Esophagus squamous epithelium (tissue), 4 donors: ENCODE results near the gene LCE6A.

ENCODE experiments used
- CTCF ChIP-seq, 6 experiments: fragments of 450-650 bp in 4 of 6; fragments of 200-600 bp in 2 of 6; sonication (generic) in 2 of 6; IDR thresholded peaks; one replicate each; pipeline ENCODE4 v1.5.1; 2016 to 2019; ENCODE audit warnings: antibody characterized with exemption in 6 of 6, mild to moderate bottlenecking in 4 of 6, moderate library complexity in 4 of 6
- POLR2A ChIP-seq, 4 donors: fragments of 450-650 bp; IDR thresholded peaks; one replicate each; pipeline ENCODE4 v1.6.1; 2017; ENCODE audit warnings: antibody characterized with exemption in 4 of 4, mild to moderate bottlenecking in 4 of 4, moderate library complexity in 3 of 4

DNA sequence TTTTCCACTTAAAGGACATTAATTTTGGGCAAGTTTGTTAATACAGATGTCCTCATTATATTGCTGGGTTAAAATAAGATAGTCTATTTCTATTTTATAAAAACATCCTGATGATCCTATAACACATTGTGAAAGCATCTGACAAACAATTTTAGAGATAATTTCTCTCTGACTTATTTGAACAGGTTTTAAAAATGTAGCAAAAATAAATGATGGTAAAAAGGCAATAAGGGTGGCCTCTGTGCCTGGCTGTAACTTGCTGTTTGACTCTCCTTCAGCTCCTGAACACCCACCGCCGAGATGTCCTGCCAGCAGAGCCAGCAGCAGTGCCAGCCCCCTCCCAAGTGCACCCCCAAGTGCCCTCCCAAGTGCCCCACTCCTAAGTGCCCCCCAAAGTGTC, 15.5 kb upstream of the LCE6A start, which contains the start of gene LCE1A:
- TF ChIP-seq CTCF (IDR thresholded peaks at IDR 0.05): no peak
- TF ChIP-seq POLR2A (IDR thresholded peaks at IDR 0.05): no peak
